Muscle layer of colon (tissue), 2 donors: Measurements from ENCODE around the gene EVI5.

Experiments
- H3K27ac ChIP-seq: one replicate; pipeline ENCODE4 v1.7.0; 2013; ENCODE audit warnings: low read depth, mild to moderate bottlenecking, low read length, moderate library complexity
- H3K27me3 ChIP-seq, 2 donors: one replicate each; pipeline ENCODE4 v1.7.0; 2013; ENCODE audit warnings: low read length in 2 of 2, mild to moderate bottlenecking in 2 of 2; ENCODE audit not compliant: insufficient read depth in 2 of 2, control insufficient read depth in 1 of 2
- H3K36me3 ChIP-seq: one replicate; pipeline ENCODE4 v1.7.0; 2013; ENCODE audit warnings: mild to moderate bottlenecking, low read length; ENCODE audit not compliant: insufficient read depth
- H3K4me1 ChIP-seq: one replicate; pipeline ENCODE4 v1.7.0; 2013; ENCODE audit warnings: mild to moderate bottlenecking, low read length; ENCODE audit not compliant: insufficient read depth
- H3K4me3 ChIP-seq, 2 donors: one replicate each; pipeline ENCODE4 v1.7.0; 2013; ENCODE audit warnings: low read length in 2 of 2, low read depth in 1 of 2, mild to moderate bottlenecking in 1 of 2, moderate library complexity in 1 of 2
- H3K9ac ChIP-seq: one replicate; pipeline ENCODE4 v1.7.0; 2013; ENCODE audit warnings: low read length
- H3K9me3 ChIP-seq: one replicate; pipeline ENCODE4 v1.7.0; 2013; ENCODE audit warnings: mild to moderate bottlenecking, low read length
- donor health status: abdominal sarcoma.
- donor health status: Adenocarcinoma of cecum.

The EVI5 gene

DNA sequence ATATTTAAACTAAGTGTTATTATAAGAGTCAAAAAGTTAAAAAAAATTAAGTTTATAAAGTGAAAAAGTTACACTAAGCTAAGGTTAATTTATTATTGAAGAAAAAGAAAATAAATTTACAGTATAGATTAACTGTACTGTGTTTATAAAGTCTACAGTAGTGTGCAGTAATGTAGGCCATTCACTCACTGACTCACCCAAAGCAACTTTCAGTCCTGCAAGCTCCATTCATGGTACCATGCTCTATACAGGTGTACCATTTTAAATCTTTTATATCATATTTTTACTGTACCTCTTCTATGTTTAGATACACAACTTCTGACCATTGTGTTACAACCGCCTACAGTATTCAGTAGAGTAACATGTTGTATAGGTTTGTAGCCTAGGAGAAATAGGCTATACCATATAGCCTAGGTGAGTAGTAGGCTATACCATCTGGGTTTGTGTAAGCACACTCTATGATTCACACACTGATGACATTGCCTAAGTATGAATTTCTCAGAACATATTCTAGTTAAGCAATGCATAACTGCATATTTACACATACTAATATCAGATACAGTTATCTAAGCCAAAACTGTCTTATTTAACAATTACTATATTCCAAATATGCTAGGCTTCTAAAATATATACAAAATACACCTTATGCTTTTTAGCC, 217.6 kb downstream of the EVI5 start:
- H3K36me3 ChIP-seq: peaks cover 4% of the 10 kb centered on the region
- H3K4me3 ChIP-seq: no peak overlapping the region
- no peaks in the 10 kb centered on the region for H3K9me3 ChIP-seq
- no peaks in the 10 kb centered on the region for H3K27me3 ChIP-seq
- H3K4me1 ChIP-seq: no peaks in the 10 kb centered on the region
- no peak overlapping the region for H3K9ac ChIP-seq
- no peak overlapping the region for H3K27ac ChIP-seq

DNA sequence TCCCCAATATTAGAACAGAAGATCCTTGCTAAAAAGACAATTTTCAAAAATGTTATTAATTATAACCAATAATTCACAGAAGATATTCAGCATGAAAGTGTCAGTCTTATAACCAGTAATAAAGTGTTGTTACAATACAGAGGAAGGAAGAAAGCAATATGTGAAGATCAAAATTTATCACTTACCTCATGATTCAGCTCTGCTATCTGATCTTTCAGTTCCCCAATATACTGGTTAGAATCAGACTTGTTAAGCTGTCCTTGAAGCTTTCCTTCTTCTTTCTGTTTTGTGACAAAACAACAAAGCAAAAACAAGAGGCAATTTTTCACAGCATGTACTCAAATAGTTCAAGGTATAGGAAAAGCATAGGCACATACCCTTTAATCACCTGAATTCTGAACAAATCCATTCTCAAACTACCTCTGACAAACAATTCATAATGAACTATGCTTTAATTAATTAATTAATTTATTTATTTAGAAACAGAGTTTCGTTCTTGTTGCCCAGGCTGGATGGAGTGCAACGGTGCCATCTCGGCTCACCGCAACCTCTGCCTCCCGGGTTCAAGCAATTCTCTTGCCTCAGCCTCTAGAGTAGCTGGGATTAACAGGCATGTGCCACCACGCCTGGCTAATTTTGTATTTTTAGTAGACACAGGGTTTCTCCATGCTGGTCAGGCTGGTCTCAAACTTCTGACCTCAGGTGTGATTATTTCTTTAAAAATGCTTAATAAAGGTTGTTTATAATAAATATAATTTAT, 221.3 kb downstream of the EVI5 start:
- Histone ChIP-seq H3K9ac (no peak overlapping the region), H3K27ac (no peak overlapping the region), H3K9me3 (no peaks in the 10 kb centered on the region), H3K4me1 (no peaks in the 10 kb centered on the region), H3K27me3 (no peaks in the 10 kb centered on the region), H3K36me3 (no peaks in the 10 kb centered on the region), H3K4me3 (no peak overlapping the region)

DNA sequence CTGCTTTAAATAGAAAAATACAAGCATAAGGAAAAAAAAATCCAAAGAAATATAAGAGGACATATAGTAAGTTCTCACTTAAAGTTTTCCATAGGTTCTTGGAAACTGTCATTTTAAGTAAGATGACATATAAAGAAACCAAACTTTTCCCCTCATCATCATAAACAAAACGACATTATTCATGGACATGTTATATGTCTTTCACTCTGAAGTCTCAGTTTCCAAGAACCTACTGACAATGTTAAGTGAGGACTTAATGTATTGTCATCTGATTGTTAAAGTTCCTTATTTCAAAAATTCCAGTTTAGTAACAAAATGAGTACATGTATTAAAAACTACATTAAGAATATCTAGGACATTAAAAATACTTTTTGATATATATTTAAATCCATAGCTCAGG, 228.6 kb downstream of the EVI5 start:
- no peaks in the 10 kb centered on the region for H3K27me3 ChIP-seq
- H3K9ac ChIP-seq: no peak overlapping the region
- no peaks in the 10 kb centered on the region for H3K4me1 ChIP-seq
- H3K9me3 ChIP-seq: no peaks in the 10 kb centered on the region
- no peak overlapping the region for H3K4me3 ChIP-seq
- no peak overlapping the region for H3K27ac ChIP-seq
- no peaks in the 10 kb centered on the region for H3K36me3 ChIP-seq

DNA sequence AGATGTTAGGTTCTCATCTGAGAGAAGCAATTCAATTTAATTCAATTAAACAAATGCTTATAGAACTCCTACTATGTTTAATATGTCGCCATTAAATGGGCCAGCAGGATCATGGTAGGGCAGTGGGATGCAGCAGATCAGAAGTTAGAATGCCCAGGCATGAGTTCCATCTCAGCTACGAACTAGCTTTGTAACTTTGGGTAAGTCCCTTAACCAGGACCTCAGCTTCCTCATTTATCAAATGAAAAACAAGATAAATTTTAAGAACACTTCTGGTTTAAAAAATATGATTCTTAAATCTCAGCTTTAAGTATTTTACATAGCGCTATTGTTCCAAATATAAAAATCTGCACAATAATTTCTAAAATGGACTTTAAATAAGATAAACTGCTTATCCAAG, 230.7 kb downstream of the EVI5 start:
- Histone ChIP-seq H3K4me1 (no peaks in the 10 kb centered on the region), H3K36me3 (no peaks in the 10 kb centered on the region), H3K9me3 (no peaks in the 10 kb centered on the region), H3K9ac (no peak overlapping the region), H3K4me3 (no peak overlapping the region), H3K27me3 (no peaks in the 10 kb centered on the region), H3K27ac (no peak overlapping the region)

DNA sequence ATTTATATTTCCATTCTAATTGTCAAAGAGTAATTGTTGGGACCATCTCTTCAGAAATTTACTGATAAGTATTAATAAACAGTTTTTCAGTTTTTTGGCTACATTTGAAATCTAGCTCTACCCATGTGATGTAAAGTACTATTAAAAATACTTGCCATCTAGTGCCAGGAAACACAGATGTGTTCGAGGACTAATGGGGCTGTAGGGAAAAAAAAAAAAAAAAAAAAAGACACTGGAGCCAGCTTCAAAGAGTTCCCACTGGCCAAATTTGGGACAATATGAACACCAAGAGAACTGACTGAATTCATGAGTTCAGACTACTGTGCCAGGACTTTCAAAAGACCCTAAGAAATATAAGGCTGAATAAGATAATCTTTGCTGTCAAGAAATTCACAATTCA, 233.0 kb downstream of the EVI5 start:
- H3K27me3 ChIP-seq: no peaks in the 10 kb centered on the region
- H3K27ac ChIP-seq: no peak overlapping the region
- no peak overlapping the region for H3K9ac ChIP-seq
- H3K9me3 ChIP-seq: no peaks in the 10 kb centered on the region
- no peaks in the 10 kb centered on the region for H3K36me3 ChIP-seq
- H3K4me3 ChIP-seq: no peak overlapping the region
- H3K4me1 ChIP-seq: no peaks in the 10 kb centered on the region

DNA sequence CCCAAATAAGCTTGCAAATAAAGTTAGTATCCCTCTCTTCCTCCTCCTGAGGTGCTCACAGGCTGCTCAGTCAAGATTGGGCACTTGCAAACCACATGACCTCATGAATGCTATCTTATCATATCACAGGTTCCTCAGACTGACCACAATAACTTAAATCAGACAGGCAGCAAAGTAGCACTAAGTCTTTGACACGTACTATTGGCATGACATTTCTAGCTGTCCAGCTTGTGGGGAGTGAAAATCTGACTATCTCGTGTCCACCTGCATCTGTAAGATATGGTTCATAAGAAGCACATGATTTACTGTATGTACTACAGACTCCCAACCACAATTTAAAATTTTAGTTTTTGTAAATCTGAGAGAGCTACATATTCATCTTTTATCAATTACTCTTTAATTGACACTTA, 240.1 kb downstream of the EVI5 start:
- Histone ChIP-seq H3K9ac (no peak overlapping the region), H3K27me3 (no peaks in the 10 kb centered on the region), H3K27ac (no peak overlapping the region), H3K4me1 (no peaks in the 10 kb centered on the region), H3K4me3 (no peak overlapping the region), H3K9me3 (no peaks in the 10 kb centered on the region), H3K36me3 (no peaks in the 10 kb centered on the region)

DNA sequence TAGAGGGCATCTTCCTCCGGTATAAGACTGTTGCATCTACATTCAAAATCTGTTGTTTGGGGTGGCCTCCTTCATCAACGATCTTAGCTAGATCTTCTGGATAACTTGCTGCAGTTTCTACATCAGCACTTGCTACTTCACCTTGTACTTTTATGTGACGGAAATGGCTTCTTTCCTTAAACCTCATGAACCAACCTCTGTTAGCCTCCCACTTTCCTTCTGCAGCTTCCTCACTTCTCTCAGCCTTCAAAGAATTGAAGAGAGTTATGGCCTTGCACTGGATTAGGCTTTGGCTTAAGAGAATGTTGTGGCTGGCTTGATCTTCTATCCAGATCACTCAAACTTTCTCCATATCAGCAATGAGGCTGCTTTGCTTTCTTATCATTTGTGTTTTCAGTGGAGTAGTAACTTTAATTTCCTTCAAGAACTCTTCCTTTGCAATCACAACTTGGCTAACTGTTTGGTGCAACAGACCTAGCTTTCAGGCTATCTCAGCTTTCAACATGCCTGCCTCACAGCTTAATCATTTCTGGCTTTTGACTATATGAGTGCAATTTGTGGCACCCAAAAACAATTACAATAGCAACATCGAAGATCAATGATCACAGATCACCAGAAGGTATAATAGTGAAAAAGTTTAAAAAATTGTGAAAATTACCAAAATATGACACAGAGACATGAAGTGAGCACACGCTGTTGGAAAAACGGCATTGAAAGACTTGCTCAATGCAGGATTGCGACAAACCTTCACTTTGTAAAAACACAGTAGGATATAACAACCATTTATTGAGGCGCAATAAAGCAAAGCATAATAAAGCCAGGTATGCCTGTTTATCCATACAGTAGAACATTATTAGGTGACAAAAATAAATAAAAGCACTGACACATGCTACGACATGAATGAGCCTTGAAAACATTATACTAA, 241.5 kb downstream of the EVI5 start:
- Histone ChIP-seq H3K36me3 (no peaks in the 10 kb centered on the region), H3K9me3 (no peaks in the 10 kb centered on the region), H3K4me3 (no peak overlapping the region), H3K27ac (no peak overlapping the region), H3K9ac (no peak overlapping the region), H3K27me3 (no peaks in the 10 kb centered on the region), H3K4me1 (no peaks in the 10 kb centered on the region)

DNA sequence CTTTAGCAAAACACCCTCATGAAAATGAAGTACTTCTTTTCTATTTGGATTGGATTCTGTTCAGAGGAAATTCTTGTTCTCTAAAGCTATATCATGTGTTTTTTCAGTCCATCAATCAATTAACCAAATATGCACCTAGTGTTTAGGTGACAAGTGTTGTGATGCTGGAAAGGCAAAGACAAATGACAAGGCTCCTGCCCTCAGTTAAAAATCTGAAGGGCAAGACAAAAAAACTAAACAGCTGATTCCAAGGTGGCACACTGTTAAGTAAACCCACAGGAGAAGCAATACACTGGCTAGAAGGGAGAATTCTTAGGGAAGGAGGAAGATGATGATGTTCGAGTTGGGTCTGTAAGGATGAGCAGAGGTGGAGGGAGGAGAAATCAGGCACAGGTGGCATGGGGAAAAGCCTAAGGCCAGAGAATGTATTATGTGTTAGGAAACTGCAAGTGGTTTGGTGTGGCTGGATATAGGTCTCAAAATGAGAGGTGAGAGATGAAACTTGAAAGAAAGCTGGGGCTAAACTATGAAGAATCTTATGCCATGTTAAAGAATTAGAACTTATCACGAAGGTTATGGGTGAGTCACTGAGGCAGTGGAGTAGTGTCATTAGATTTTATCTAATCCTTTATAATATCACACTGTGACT, 246.4 kb downstream of the EVI5 start:
- Histone ChIP-seq H3K4me1 (no peaks in the 10 kb centered on the region), H3K9me3 (no peaks in the 10 kb centered on the region), H3K36me3 (no peaks in the 10 kb centered on the region), H3K27me3 (no peaks in the 10 kb centered on the region), H3K9ac (no peak overlapping the region), H3K27ac (no peak overlapping the region), H3K4me3 (no peak overlapping the region)

DNA sequence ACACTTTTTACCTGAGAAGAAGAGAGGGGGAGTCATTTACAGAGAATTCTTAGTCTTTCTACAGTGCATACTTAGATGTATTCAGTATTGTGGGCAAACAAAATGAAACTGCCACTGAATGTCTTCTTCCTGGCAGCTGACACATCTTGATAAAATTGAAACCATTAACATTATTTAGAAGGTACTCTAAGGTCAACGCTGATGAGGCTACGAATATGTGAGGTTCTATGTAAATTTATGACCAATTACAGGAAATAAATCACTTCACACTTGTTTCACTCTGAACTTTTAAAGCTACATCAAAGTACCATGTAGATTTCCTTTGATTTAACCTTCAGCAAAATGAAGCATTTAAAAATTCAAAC, 246.9 kb downstream of the EVI5 start:
- no peaks in the 10 kb centered on the region for H3K36me3 ChIP-seq
- H3K27ac ChIP-seq: no peak overlapping the region
- H3K27me3 ChIP-seq: no peaks in the 10 kb centered on the region
- H3K4me3 ChIP-seq: no peak overlapping the region
- H3K9me3 ChIP-seq: no peaks in the 10 kb centered on the region
- no peak overlapping the region for H3K9ac ChIP-seq
- no peaks in the 10 kb centered on the region for H3K4me1 ChIP-seq

DNA sequence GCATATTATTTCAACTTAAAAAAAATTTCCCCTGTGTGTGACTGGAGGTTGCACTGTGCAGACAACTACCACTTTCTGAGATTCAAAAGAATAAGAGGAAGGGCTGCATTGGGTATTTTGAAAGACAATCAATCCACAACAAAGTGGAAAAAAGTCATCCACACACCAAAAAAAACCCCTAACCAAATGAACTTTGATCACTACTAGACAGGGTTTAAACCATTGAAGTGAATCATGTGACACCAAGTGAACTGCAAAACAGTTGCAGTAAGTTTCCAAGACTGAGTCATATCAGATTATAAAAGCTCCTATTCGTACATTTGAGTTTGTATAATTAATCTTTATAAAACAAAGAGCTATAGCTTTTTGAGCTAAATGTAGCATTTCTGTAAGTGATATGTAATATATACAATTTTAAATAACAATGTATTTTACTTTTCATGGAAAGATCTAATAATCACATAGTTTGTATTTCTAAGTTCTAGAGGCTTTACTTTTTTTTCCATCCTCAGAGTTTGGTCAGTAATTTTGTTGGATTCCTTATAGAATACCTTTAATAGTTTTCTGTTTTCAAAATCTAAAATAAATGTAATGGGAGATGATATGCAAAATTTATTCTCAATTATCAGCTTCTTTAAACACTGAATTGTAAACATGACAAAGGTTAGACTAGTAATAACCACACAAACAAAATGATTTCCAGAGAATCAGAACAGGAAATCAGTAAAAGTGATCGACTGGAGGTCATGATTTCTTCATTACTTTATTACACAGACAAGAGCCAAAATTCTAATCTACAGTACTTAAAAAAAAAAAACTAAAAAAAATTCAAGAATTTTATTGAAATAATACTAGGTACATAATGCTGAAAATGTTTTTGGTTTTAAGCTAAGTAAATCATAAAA, 247.7 kb downstream of the EVI5 start:
- no peaks in the 10 kb centered on the region for H3K9me3 ChIP-seq
- H3K4me1 ChIP-seq: no peaks in the 10 kb centered on the region
- no peak overlapping the region for H3K9ac ChIP-seq
- H3K27ac ChIP-seq: no peak overlapping the region
- no peak overlapping the region for H3K4me3 ChIP-seq
- no peaks in the 10 kb centered on the region for H3K27me3 ChIP-seq
- H3K36me3 ChIP-seq: no peaks in the 10 kb centered on the region
